ENCODE measurements around the gene RNF130.
A peak's percentile ranks its signal among the peaks of the same experiment; 100 is the strongest.

The RNF130 gene

GRCh38 chr5:180072556-180072955 is 997 bp upstream of the RNF130 start:
- no peak for TF ChIP-seq CTCF (conservative IDR thresholded peaks at IDR 0.05)
- H3K27ac ChIP-seq: peak overlapping the region; percentile 94

- H3K27ac ChIP-seq: peak overlapping the region; percentile 94
- TF ChIP-seq CTCF (conservative IDR thresholded peaks at IDR 0.05): no peak
Measured at GRCh38 chr5:180072256-180072548, 643 bp upstream of the RNF130 start.

GRCh38 chr5:180070756-180071530 is 616 bp downstream of the RNF130 start:
- H3K27ac ChIP-seq: peak overlapping the region; percentile 94
- TF ChIP-seq CTCF (conservative IDR thresholded peaks at IDR 0.05): no peak

GRCh38 chr5:180069589-180070247 is 1.8 kb downstream of the RNF130 start:
- H3K27ac ChIP-seq: peak overlapping the region; percentile 94

GRCh38 chr5:180068519-180069090 is 3.0 kb downstream of the RNF130 start:
- no peak for TF ChIP-seq CTCF (conservative IDR thresholded peaks at IDR 0.05)
- peak overlapping the region; percentile 94 for H3K27ac ChIP-seq

More at GRCh38 chr5:180069589-180070247, 1.8 kb downstream of the RNF130 start:
- no peak for TF ChIP-seq CTCF (conservative IDR thresholded peaks at IDR 0.05)

GRCh38 chr5:180067986-180068385 is 3.6 kb downstream of the RNF130 start:
- no peak for TF ChIP-seq CTCF (conservative IDR thresholded peaks at IDR 0.05)
- H3K27ac ChIP-seq: peak overlapping the region; percentile 94

GRCh38 chr5:180060192-180060591 is 11.4 kb downstream of the RNF130 start:
- TF ChIP-seq CTCF (conservative IDR thresholded peaks at IDR 0.05): no peak
- no peak overlapping the region for H3K27ac ChIP-seq
